H1 (cell line): ENCODE results near the gene CDKN1A. TPM values are rescaled to one million over a fixed set of nuclear protein-coding genes. Genes with fewer than 3 reads are reported as not detected.

ENCODE experiments used
- CTCF ChIA-PET: fragments of 300-600 bp; sonication (Branson Sonifier 250); formaldehyde crosslinking; loops from one replicate; lab custom pipeline; 2021; ENCODE audit not compliant: partially characterized antibody; lab: Charles Lee
- POLR2A ChIA-PET: fragments of 300-600 bp; sonication (Branson Sonifier 250); formaldehyde crosslinking; loops from one replicate; lab custom pipeline; 2021; ENCODE audit warnings: inconsistent platforms; ENCODE audit not compliant: partially characterized antibody; lab: Charles Lee
- DNase-seq, 2 experiments: peaks; one replicate each; pipeline versions ENCODE4 v3.0.0 to v3.0.0-alpha.2; 2010 to 2022; ENCODE audit warnings: low spot score in 2 of 2, low read depth in 1 of 2, mixed read lengths in 1 of 2
- FAIRE-seq: peaks from 2 replicates; lab custom pipeline; 2011; peaks lifted over from hg19 to GRCh38; lab: Jason Lieb, UNC
- H2AFZ ChIP-seq: 2 replicates; pipeline ENCODE4 v1.8.1; 2012; ENCODE audit warnings: low read length, inconsistent platforms
- H2AK5ac ChIP-seq: 2 replicates; pipeline ENCODE4 v1.6.1; 2013; ENCODE audit warnings: low read depth, low read length
- H2BK120ac ChIP-seq: replicated peaks from 2 replicates; pipeline ENCODE3; 2013; ENCODE audit warnings: low read depth, low read length, inconsistent platforms
- H2BK12ac ChIP-seq: 2 replicates; pipeline ENCODE4 v1.6.1; 2013; ENCODE audit warnings: low read depth, low read length
- H2BK15ac ChIP-seq: 2 replicates; pipeline ENCODE4 v1.6.1; 2013; ENCODE audit warnings: low read length
- H2BK20ac ChIP-seq: 2 replicates; pipeline ENCODE4 v1.6.1; 2013; ENCODE audit warnings: low read length
- H2BK5ac ChIP-seq: 2 replicates; pipeline ENCODE4 v1.6.1; 2013; ENCODE audit warnings: low read depth, low read length
- H3K14ac ChIP-seq: 2 replicates; pipeline ENCODE4 v1.6.1; 2013; ENCODE audit warnings: inconsistent platforms; ENCODE audit not compliant: insufficient read length
- H3K18ac ChIP-seq: 2 replicates; pipeline ENCODE4 v1.6.1; 2013; ENCODE audit warnings: low read length; ENCODE audit errors: extremely low read depth
- H3K23ac ChIP-seq: 2 replicates; pipeline ENCODE4 v1.6.1; 2013; ENCODE audit warnings: inconsistent platforms; ENCODE audit not compliant: insufficient read length
- H3K23me2 ChIP-seq: 2 replicates; pipeline ENCODE4 v1.6.1; 2013; ENCODE audit warnings: low read depth, low read length
- H3K27ac ChIP-seq: 2 replicates; pipeline ENCODE4 v1.6.1; 2011; ENCODE audit warnings: low read depth, low read length, inconsistent platforms
- H3K27me3 ChIP-seq, 4 experiments: replicated peaks in 1 of 4; 1 replicate in 1 of 4; 2 replicates in 3 of 4; pipeline versions ENCODE4 v1.6.1 to v1.8.1; 2011 to 2013; ENCODE audit warnings: low read length in 3 of 4, mild to moderate bottlenecking in 3 of 4, inconsistent platforms in 2 of 4, mixed read lengths in 2 of 4, moderate library complexity in 1 of 4; ENCODE audit not compliant: control insufficient read depth in 3 of 4, insufficient read depth in 3 of 4; ENCODE audit errors: extremely low read depth in 1 of 4
- H3K36me3 ChIP-seq, 4 experiments: 2 replicates each; pipeline versions ENCODE4 v1.6.1 to v1.8.1; 2011 to 2013; ENCODE audit warnings: mild to moderate bottlenecking in 4 of 4, low read length in 3 of 4, moderate library complexity in 2 of 4, control low read depth in 1 of 4, inconsistent platforms in 1 of 4; ENCODE audit not compliant: insufficient read depth in 4 of 4, control insufficient read depth in 2 of 4
- H3K4ac ChIP-seq: replicated peaks from 2 replicates; pipeline ENCODE3; 2013; ENCODE audit warnings: low read length, low read depth, mixed read lengths, inconsistent platforms; ENCODE audit not compliant: insufficient read length
- H3K4me1 ChIP-seq, 4 experiments: replicated peaks in 1 of 4; 1 replicate in 1 of 4; 2 replicates in 3 of 4; pipeline versions ENCODE4 v1.6.1 to v1.8.1; 2011 to 2013; ENCODE audit warnings: low read length in 3 of 4, inconsistent platforms in 2 of 4, mixed read lengths in 1 of 4; ENCODE audit not compliant: insufficient read depth in 4 of 4, control insufficient read depth in 3 of 4
- H3K4me2 ChIP-seq, 2 experiments: 2 replicates each; pipeline versions ENCODE4 v1.6.1 to v1.8.1; 2011 to 2013; ENCODE audit warnings: low read depth in 2 of 2, low read length in 2 of 2, control low read depth in 1 of 2, inconsistent platforms in 1 of 2, mild to moderate bottlenecking in 1 of 2; ENCODE audit not compliant: insufficient read depth in 1 of 2
- H3K4me3 ChIP-seq, 4 experiments: fragments of 200-600, 300-600 bp in 1 of 4; sonication (generic), shearing (Covaris generic), sonication (Bioruptor Twin) in 1 of 4; 2 replicates each; pipeline versions ENCODE4 v1.5.1 to v1.8.1; 2011 to 2016; ENCODE audit warnings: low read length in 4 of 4, low read depth in 3 of 4, control low read depth in 2 of 4, inconsistent platforms in 2 of 4, mild to moderate bottlenecking in 2 of 4, mixed read lengths in 1 of 4, moderate library complexity in 1 of 4; ENCODE audit not compliant: insufficient read depth in 2 of 4; ENCODE audit errors: extremely low read depth in 1 of 4
- H3K56ac ChIP-seq: replicated peaks from 2 replicates; pipeline ENCODE3; 2013; ENCODE audit warnings: low read depth, mild to moderate bottlenecking, mixed read lengths, low read length, inconsistent platforms; ENCODE audit not compliant: insufficient read length
- H3K79me1 ChIP-seq: 2 replicates; pipeline ENCODE4 v1.6.1; 2013; ENCODE audit warnings: low read depth, low read length, control low read depth
- H3K79me2 ChIP-seq, 2 experiments: 2 replicates each; pipeline versions ENCODE4 v1.6.1 to v1.8.1; 2012 to 2013; ENCODE audit warnings: low read length in 2 of 2, mild to moderate bottlenecking in 2 of 2, inconsistent platforms in 1 of 2; ENCODE audit not compliant: insufficient read depth in 2 of 2, control insufficient read depth in 1 of 2
- H3K9ac ChIP-seq, 4 experiments: replicated peaks in 1 of 4; 1 replicate in 1 of 4; 2 replicates in 3 of 4; pipeline versions ENCODE4 v1.6.1 to v1.8.1; 2011 to 2013; ENCODE audit warnings: low read depth in 3 of 4, low read length in 3 of 4, control low read depth in 2 of 4, mild to moderate bottlenecking in 2 of 4, moderate library complexity in 2 of 4, inconsistent platforms in 1 of 4; ENCODE audit errors: extremely low read depth in 1 of 4
- H3K9me3 ChIP-seq, 2 experiments: 2 replicates each; pipeline versions ENCODE4 v1.6.1 to v1.8.1; 2012 to 2013; ENCODE audit warnings: mild to moderate bottlenecking in 2 of 2, moderate library complexity in 2 of 2, control low read depth in 1 of 2, inconsistent platforms in 1 of 2, low read depth in 1 of 2, low read length in 1 of 2, mixed read lengths in 1 of 2; ENCODE audit not compliant: insufficient read depth in 2 of 2
- H4K20me1 ChIP-seq, 2 experiments: replicated peaks in 1 of 2; 2 replicates each; pipeline versions ENCODE3 to v1.8.1; 2011 to 2013; ENCODE audit warnings: inconsistent platforms in 2 of 2, low read length in 2 of 2, mild to moderate bottlenecking in 1 of 2; ENCODE audit not compliant: insufficient read depth in 2 of 2, control insufficient read depth in 1 of 2
- H4K5ac ChIP-seq: 2 replicates; pipeline ENCODE4 v1.6.1; 2013; ENCODE audit warnings: low read length, low read depth, mixed read lengths, inconsistent platforms; ENCODE audit not compliant: insufficient read length
- H4K8ac ChIP-seq: 2 replicates; pipeline ENCODE4 v1.8.0; 2013; ENCODE audit warnings: mild to moderate bottlenecking, moderate library complexity, low read length, inconsistent platforms; ENCODE audit not compliant: insufficient read depth; ENCODE audit errors: extremely low read depth
- H4K91ac ChIP-seq: replicated peaks from 2 replicates; pipeline ENCODE3; 2013; ENCODE audit warnings: low read length, mixed read lengths, inconsistent platforms; ENCODE audit not compliant: insufficient read length
- CEBPB ChIP-seq: IDR thresholded peaks from 2 replicates; pipeline ENCODE4 v1.6.1; 2012; ENCODE audit warnings: low read depth, low read length
- FOSL1 ChIP-seq: IDR thresholded peaks from 2 replicates; pipeline ENCODE4 v1.6.1; 2011; ENCODE audit warnings: mild to moderate bottlenecking, low read depth, low read length, moderate library complexity; ENCODE audit not compliant: insufficient read depth
- KDM4A ChIP-seq: IDR thresholded peaks from one replicate; pipeline ENCODE4 v1.7.1; 2012; ENCODE audit warnings: low read depth, mild to moderate bottlenecking, moderate library complexity, low read length, inconsistent platforms; ENCODE audit not compliant: severe bottlenecking
- PHF8 ChIP-seq: fragments of 200-600 bp; sonication (generic); conservative IDR thresholded peaks from 2 replicates; pipeline ENCODE4 v1.7.1; 2012; ENCODE audit warnings: low read depth, mild to moderate bottlenecking, inconsistent platforms, low read length, moderate library complexity
- SIRT6 ChIP-seq: IDR thresholded peaks from one replicate; pipeline ENCODE4 v1.7.1; 2012; ENCODE audit warnings: low read length, inconsistent platforms
- SIX5 ChIP-seq: IDR thresholded peaks from 2 replicates; pipeline ENCODE4 v1.6.1; 2011; ENCODE audit warnings: mild to moderate bottlenecking, low read depth, low read length
- SP4 ChIP-seq: IDR thresholded peaks from 2 replicates; pipeline ENCODE4 v1.6.1; 2012; ENCODE audit warnings: low read length, inconsistent platforms
- WGBS, 2 experiments: shearing (Covaris generic) in 1 of 2; methylation state at CpG; one replicate each; pipeline versions ENCODE4 v1.1.6 to v1.1.7; 2013 to 2015; ENCODE audit warnings: low lambda C conversion rate in 2 of 2, mixed read lengths in 2 of 2, inconsistent platforms in 1 of 2, low coverage in 1 of 2, missing lambda C conversion rate in 1 of 2; ENCODE audit not compliant: insufficient replicate concordance in 2 of 2, insufficient coverage in 1 of 2, insufficient read length in 1 of 2; ENCODE audit errors: extremely low coverage in 1 of 2, missing lambda C conversion rate in 1 of 2; 5-methylcytosine and 5-hydroxymethylcytosine counted together
- polyA plus RNA-seq, 7 experiments: library from polyadenylated mRNA; depleted of rRNA in 3 of 7; stranded (reverse) in 5 of 7; unstranded in 2 of 7; fragments of >200 nt in 5 of 7; fragments of 200-250 nt in 2 of 7; gene quantifications; 1 replicate in 5 of 7; 2 replicates in 1 of 7; 4 replicates in 1 of 7; pipeline versions ENCODE4 v1.2.1 to v1.2.3, GENCODE V29; 2011 to 2013; ENCODE audit warnings: missing spikeins in 2 of 7, mixed read lengths in 2 of 7
- total RNA-seq: library from RNA; stranded (reverse); fragmentation: NEBNext Ultra II Directional; extraction: Animal tissue kit (Norgen Biotek cat#: 25700); gene quantifications from 2 replicates; pipeline ENCODE4 v1.2.1, GENCODE V29; 2021

CDKN1A gene
- total and polyA plus RNA-seq, 2 of the 8 experiments (the other 6 are each of a cell fraction or from before 2014, with no cell fraction given) = 15.2 to 36.0 TPM

DNA sequence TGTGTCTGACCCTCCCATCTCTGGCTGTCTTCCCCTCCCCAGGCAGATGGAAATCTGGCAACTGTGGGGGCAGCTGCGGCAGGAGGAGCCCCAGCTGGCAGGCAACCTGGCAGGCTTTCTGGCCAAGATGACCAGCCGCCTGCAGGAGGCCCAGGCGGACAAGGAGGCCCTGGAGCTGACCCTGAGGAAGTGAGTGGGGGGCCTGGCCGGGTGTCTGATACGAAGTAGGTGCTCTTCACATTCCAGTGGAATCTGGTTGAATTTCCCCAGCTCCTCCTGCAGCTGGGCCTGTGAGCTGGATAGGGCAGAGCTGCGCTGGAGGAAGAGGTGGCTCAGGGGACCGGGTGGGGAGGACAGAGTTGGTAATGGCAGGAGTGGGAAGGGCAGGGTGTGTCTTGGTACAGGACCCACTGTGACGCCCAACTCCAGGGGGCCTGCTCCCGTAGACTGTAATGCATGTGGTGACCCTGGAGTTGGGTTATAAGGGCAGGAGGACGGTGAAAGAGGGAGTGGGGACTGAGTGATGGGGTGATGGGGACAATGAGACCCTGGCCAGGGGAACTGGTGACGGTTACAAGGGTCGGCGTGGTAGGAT, 38.8 kb downstream of the CDKN1A start:
- Histone ChIP-seq H4K5ac (no peak overlapping the region), H4K8ac (no peak overlapping the region), H3K27ac (no peak overlapping the region), H3K79me1 (no peaks in the 10 kb centered on the region; the same call in 1 of the 2 replicates), H2BK5ac (no peak overlapping the region), H3K4me2 (no peak overlapping the region), H3K56ac (no peak overlapping the region), H3K4me3 (no peak overlapping the region), H4K91ac (no peak overlapping the region), H4K20me1 (no peaks in the 10 kb centered on the region), H3K79me2 (no peaks in the 10 kb centered on the region), H2BK20ac (no peak overlapping the region), H3K27me3 (no peaks in the 10 kb centered on the region), H3K23ac (no peak overlapping the region), H2BK15ac (no peak overlapping the region), H2BK120ac (no peak overlapping the region), H3K4ac (no peak overlapping the region), H3K14ac (no peak overlapping the region), H2BK12ac (no peak overlapping the region), H3K4me1 (peaks cover 0 to 9% (median 6%) of the 10 kb centered on the region in 4 experiments; a peak in 5 of 7 replicates), H3K9ac (no peak overlapping the region; a peak in 1 of 7 replicates), H3K18ac (no peak overlapping the region)
- POLR2A ChIA-PET = interaction anchor here (1.5 kb wide), 1 partner anchor 109 kb away, joined by 7 read pairs; no protein-coding TSS in a partner anchor
- DNase-seq = no peak
- CTCF ChIA-PET = interaction anchor here (0.9 to 4.4 kb wide), 9 partner anchors 9 to 110 kb away, joined by 3 to 21 read pairs (median 4); no protein-coding TSS in a partner anchor
- no peak for TF ChIP-seq FOSL1
- TF ChIP-seq CEBPB = no peak
- no peak for TF ChIP-seq SP4
- no peak for TF ChIP-seq KDM4A
- no peak for TF ChIP-seq SIX5
- TF ChIP-seq PHF8 = no peak
- no peak for TF ChIP-seq SIRT6
- TF ChIP-seq, all 59 proteins: peak for 0
- Histone ChIP-seq H3K36me3 (no peaks in the 10 kb centered on the region), H3K9me3 (no peaks in the 10 kb centered on the region), H2AK5ac (no peak overlapping the region), H3K23me2 (no peaks in the 10 kb centered on the region), H2AFZ (no peak overlapping the region)
- whole genome bisulfite sequencing, 2 experiments = 75% methylated on average over 13 of the region's 13 CpGs; no CpG with 5 or more reads in 1 of the 2 experiments
- FAIRE-seq = no peak
